NCI-H2107 (cell line): ENCODE measurements around the gene TECPR1.

Experiments used
- DNase-seq: peaks from one replicate; lab custom pipeline; 2025; lab: John Stamatoyannopoulos, UW

Gene TECPR1

GRCh38 chr7:98210513-98211220, 41.4 kb downstream of the TECPR1 start:
- no peak for DNase-seq

GRCh38 chr7:98209166-98209920, 42.7 kb downstream of the TECPR1 start:
- no peak for DNase-seq

GRCh38 chr7:98206451-98207330, 45.3 kb downstream of the TECPR1 start:
- DNase-seq, result no peak

GRCh38 chr7:98205162-98205845, 46.7 kb downstream of the TECPR1 start:
- DNase-seq, result no peak

GRCh38 chr7:98204670-98205069, 47.4 kb downstream of the TECPR1 start:
- no peak for DNase-seq

- no peak for DNase-seq
Measured at GRCh38 chr7:98203964-98204605, 47.9 kb downstream of the TECPR1 start.

GRCh38 chr7:98203261-98203963, 48.6 kb downstream of the TECPR1 start:
- no peak for DNase-seq

- no peak for DNase-seq
Measured at GRCh38 chr7:98202367-98203195, 49.5 kb downstream of the TECPR1 start.

GRCh38 chr7:98200364-98200763, 51.7 kb downstream of the TECPR1 start:
- DNase-seq, result no peak

- no peak for DNase-seq
Measured at GRCh38 chr7:98199131-98199530, 52.9 kb downstream of the TECPR1 start.

GRCh38 chr7:98196706-98197605, 55.1 kb downstream of the TECPR1 start:
- DNase-seq, result no peak

GRCh38 chr7:98194672-98195457, 57.2 kb downstream of the TECPR1 start:
- no peak for DNase-seq

- no peak for DNase-seq
Measured at GRCh38 chr7:98194186-98194585, 57.8 kb downstream of the TECPR1 start.

GRCh38 chr7:98193474-98194180, 58.4 kb downstream of the TECPR1 start:
- no peak for DNase-seq

GRCh38 chr7:98192781-98193457, 59.1 kb downstream of the TECPR1 start:
- DNase-seq, result no peak

- no peak for DNase-seq
Measured at GRCh38 chr7:98191668-98192431, 60.2 kb downstream of the TECPR1 start.
